ENCODE measurements around the gene IRX5. TPM values are rescaled to one million over a fixed set of nuclear protein-coding genes. Genes with fewer than 3 reads are reported as not detected.
A peak's percentile ranks its signal among the peaks of the same experiment; 100 is the strongest.

The IRX5 gene
- total RNA-seq, 1 experiment from 2014 or later = 6.7 TPM

GRCh38 chr16:54946909-54947308 lies 16.2 kb downstream of the IRX5 start:
- H3K36me3 ChIP-seq = no peaks in the 10 kb centered on the region
- H3K4me1 ChIP-seq (replicated peaks) = no peaks in the 10 kb centered on the region
- no peak for DNase-seq (ENCODE audit: low read depth in 1 of 2, low spot score in 2 of 2)
- H3K27me3 ChIP-seq (replicated peaks) = no peaks in the 10 kb centered on the region
- no peak overlapping the region for H3K4me3 ChIP-seq
- no peaks in the 10 kb centered on the region for H3K9me3 ChIP-seq (replicated peaks)
- H3K27ac ChIP-seq = no peak overlapping the region

GRCh38 chr16:54947616-54948015 lies 17.0 kb downstream of the IRX5 start:
- Histone ChIP-seq H3K9me3 (replicated peaks) (no peaks in the 10 kb centered on the region), H3K4me3 (no peak overlapping the region), H3K27me3 (replicated peaks) (no peaks in the 10 kb centered on the region), H3K4me1 (replicated peaks) (no peaks in the 10 kb centered on the region), H3K27ac (no peak overlapping the region), H3K36me3 (no peaks in the 10 kb centered on the region)
- DNase-seq (ENCODE audit: low read depth in 1 of 2, low spot score in 2 of 2) = no peak

DNA sequence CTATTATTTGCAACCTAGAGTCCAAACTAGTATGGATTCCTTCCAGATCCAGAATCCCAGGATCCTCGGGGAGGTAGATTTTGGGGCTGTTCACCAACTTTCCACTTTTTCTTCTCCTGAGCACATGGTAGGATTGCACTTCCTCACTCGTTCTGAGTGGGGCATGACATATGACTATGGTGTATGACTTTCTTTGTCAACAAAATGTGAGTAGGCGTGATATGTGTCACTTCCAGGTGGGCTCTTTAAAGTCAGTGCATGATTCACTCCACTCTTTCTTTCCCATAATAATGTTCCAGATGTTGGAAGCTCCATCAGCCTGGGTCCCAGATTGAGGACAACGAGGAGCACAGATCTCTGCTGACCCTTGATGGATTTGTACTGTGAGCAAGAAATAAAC lies 21.5 kb downstream of the IRX5 start:
- Histone ChIP-seq H3K27me3 (replicated peaks) (no peaks in the 10 kb centered on the region), H3K27ac (no peak overlapping the region), H3K4me3 (no peak overlapping the region), H3K4me1 (replicated peaks) (no peaks in the 10 kb centered on the region), H3K9me3 (replicated peaks) (no peaks in the 10 kb centered on the region), H3K36me3 (no peaks in the 10 kb centered on the region)
- no peak for DNase-seq (ENCODE audit: low read depth in 1 of 2, low spot score in 2 of 2)

DNA sequence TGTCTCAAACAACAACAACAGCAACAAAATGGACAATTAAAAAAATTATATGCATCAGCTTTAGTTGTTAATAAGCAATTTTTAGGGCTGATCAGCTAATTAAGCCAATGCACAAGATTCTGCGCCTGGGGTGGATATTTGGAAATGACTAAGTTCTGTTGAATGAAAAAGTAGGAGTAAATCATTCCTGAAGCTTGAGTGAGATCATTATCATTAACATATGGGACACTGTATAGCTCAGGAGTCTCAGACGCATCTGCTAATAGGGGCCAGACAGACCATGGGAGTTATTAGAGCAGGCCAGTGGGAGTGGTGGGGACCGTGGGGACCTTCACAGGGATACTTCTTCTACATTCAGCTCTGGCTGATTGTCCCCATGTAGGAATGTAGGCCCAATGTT lies 22.8 kb downstream of the IRX5 start:
- no peaks in the 10 kb centered on the region for H3K36me3 ChIP-seq
- H3K9me3 ChIP-seq (replicated peaks) = no peaks in the 10 kb centered on the region
- DNase-seq (ENCODE audit: low read depth in 1 of 2, low spot score in 2 of 2) = no peak
- no peak overlapping the region for H3K4me3 ChIP-seq
- no peaks in the 10 kb centered on the region for H3K4me1 ChIP-seq (replicated peaks)
- H3K27ac ChIP-seq = no peak overlapping the region
- no peaks in the 10 kb centered on the region for H3K27me3 ChIP-seq (replicated peaks)

DNA sequence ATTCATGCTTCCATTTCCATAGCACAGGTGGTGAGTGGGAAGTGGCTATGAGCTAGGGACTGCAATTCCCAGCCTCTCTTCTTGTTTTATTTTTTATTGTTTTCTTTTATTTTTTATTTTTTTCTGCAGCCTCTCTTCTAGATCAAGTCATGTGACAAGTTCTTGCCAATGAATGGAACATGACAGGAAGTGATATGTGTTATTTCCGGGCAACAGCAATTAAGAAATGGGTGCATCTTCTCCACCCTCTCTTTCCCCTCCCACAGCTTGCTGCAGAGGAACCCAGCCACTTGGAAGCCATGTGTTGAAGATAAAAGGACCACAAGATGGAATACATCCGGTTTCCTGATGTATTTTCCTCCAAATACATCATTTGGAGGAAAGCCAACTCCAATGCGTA lies 23.6 kb downstream of the IRX5 start:
- no peak overlapping the region for H3K4me3 ChIP-seq
- H3K4me1 ChIP-seq (replicated peaks) = no peaks in the 10 kb centered on the region
- H3K36me3 ChIP-seq = no peaks in the 10 kb centered on the region
- no peak overlapping the region for H3K27ac ChIP-seq
- DNase-seq (ENCODE audit: low read depth in 1 of 2, low spot score in 2 of 2) = no peak
- H3K9me3 ChIP-seq (replicated peaks) = no peaks in the 10 kb centered on the region
- H3K27me3 ChIP-seq (replicated peaks) = no peaks in the 10 kb centered on the region

- Histone ChIP-seq H3K36me3 (no peaks in the 10 kb centered on the region), H3K27me3 (replicated peaks) (no peaks in the 10 kb centered on the region), H3K4me3 (no peak overlapping the region)
Observed at GRCh38 chr16:54955757-54956156, 25.1 kb downstream of the IRX5 start.

GRCh38 chr16:54957403-54958166 lies 26.9 kb downstream of the IRX5 start:
- Histone ChIP-seq H3K4me1 (replicated peaks) (no peaks in the 10 kb centered on the region), H3K27me3 (replicated peaks) (no peaks in the 10 kb centered on the region), H3K9me3 (replicated peaks) (no peaks in the 10 kb centered on the region), H3K36me3 (no peaks in the 10 kb centered on the region), H3K27ac (no peak overlapping the region), H3K4me3 (no peak overlapping the region)
- peak in 1 of 2 experiments; percentile 15 for DNase-seq (ENCODE audit: low read depth in 1 of 2, low spot score in 2 of 2)

More at GRCh38 chr16:54955757-54956156, 25.1 kb downstream of the IRX5 start:
- DNase-seq (ENCODE audit: low read depth in 1 of 2, low spot score in 2 of 2) = no peak
- H3K9me3 ChIP-seq (replicated peaks) = no peaks in the 10 kb centered on the region
- H3K4me1 ChIP-seq (replicated peaks) = no peaks in the 10 kb centered on the region
- no peak overlapping the region for H3K27ac ChIP-seq

- Histone ChIP-seq H3K27ac (no peak overlapping the region), H3K36me3 (no peaks in the 10 kb centered on the region), H3K4me3 (no peak overlapping the region)
Observed at GRCh38 chr16:54962045-54962444, 31.4 kb downstream of the IRX5 start.

GRCh38 chr16:54964239-54964638 lies 33.6 kb downstream of the IRX5 start:
- Histone ChIP-seq H3K27ac (no peak overlapping the region), H3K36me3 (no peaks in the 10 kb centered on the region), H3K27me3 (replicated peaks) (no peaks in the 10 kb centered on the region), H3K4me3 (no peak overlapping the region), H3K4me1 (replicated peaks) (no peaks in the 10 kb centered on the region), H3K9me3 (replicated peaks) (no peaks in the 10 kb centered on the region)
- DNase-seq (ENCODE audit: low read depth in 1 of 2, low spot score in 2 of 2) = no peak

More at GRCh38 chr16:54962045-54962444, 31.4 kb downstream of the IRX5 start:
- H3K4me1 ChIP-seq (replicated peaks) = no peaks in the 10 kb centered on the region
- H3K27me3 ChIP-seq (replicated peaks) = no peaks in the 10 kb centered on the region
- H3K9me3 ChIP-seq (replicated peaks) = no peaks in the 10 kb centered on the region
- no peak for DNase-seq (ENCODE audit: low read depth in 1 of 2, low spot score in 2 of 2)

DNA sequence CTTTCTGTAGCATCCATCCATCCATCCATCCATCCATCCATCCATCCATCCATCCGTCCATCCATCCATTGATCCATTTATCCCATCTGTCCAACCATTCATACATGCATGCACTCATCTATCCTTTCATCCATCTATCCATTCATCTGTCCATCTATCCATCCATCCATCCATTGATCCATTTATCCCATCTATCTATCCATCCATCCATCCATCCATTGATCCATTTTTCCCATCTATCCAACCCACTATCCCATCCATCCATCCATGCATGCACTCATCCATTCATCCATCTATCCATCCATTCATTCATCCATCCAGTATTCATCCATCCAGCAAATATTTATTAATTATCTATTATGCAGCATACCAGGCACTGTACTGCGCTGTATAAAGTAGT lies 34.8 kb downstream of the IRX5 start:
- no peak overlapping the region for H3K27ac ChIP-seq
- no peak overlapping the region for H3K4me3 ChIP-seq
- H3K36me3 ChIP-seq = no peaks in the 10 kb centered on the region
- no peaks in the 10 kb centered on the region for H3K4me1 ChIP-seq (replicated peaks)
- no peaks in the 10 kb centered on the region for H3K27me3 ChIP-seq (replicated peaks)
- H3K9me3 ChIP-seq (replicated peaks) = no peaks in the 10 kb centered on the region
- no peak for DNase-seq (ENCODE audit: low read depth in 1 of 2, low spot score in 2 of 2)

- no peaks in the 10 kb centered on the region for H3K9me3 ChIP-seq (replicated peaks)
- H3K27me3 ChIP-seq (replicated peaks) = no peaks in the 10 kb centered on the region
- no peaks in the 10 kb centered on the region for H3K4me1 ChIP-seq (replicated peaks)
- H3K4me3 ChIP-seq = no peak overlapping the region
- H3K27ac ChIP-seq = no peak overlapping the region
- DNase-seq (ENCODE audit: low read depth in 1 of 2, low spot score in 2 of 2) = no peak
- no peaks in the 10 kb centered on the region for H3K36me3 ChIP-seq
Observed at GRCh38 chr16:54968011-54968410, 37.3 kb downstream of the IRX5 start.

- H3K27ac ChIP-seq = no peak overlapping the region
- no peak overlapping the region for H3K4me3 ChIP-seq
- no peaks in the 10 kb centered on the region for H3K4me1 ChIP-seq (replicated peaks)
- H3K9me3 ChIP-seq (replicated peaks) = no peaks in the 10 kb centered on the region
- no peak for DNase-seq (ENCODE audit: low read depth in 1 of 2, low spot score in 2 of 2)
- H3K36me3 ChIP-seq = no peaks in the 10 kb centered on the region
- H3K27me3 ChIP-seq (replicated peaks) = no peaks in the 10 kb centered on the region
Observed at GRCh38 chr16:54968784-54969183, 38.1 kb downstream of the IRX5 start.

DNA sequence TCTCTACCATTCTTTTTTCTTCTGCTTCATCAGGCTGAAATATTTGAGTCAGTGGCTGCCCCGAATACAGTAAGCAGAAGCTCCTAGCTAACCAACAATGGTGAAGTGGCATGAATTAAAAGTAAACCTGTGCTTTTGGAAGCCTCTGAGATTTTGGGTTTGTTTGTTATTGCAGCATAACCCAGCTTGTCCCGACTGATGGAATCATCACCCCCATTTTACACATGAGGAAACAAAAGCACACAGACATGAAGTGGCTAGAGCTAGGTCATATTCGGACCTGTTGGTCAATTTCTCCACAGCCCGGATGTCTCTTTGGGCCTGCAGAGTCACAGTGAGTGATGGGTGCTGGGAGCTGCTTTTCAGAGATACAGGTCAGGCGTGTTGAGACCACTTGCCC lies 39.4 kb downstream of the IRX5 start:
- no peak overlapping the region for H3K4me3 ChIP-seq
- no peaks in the 10 kb centered on the region for H3K4me1 ChIP-seq (replicated peaks)
- H3K36me3 ChIP-seq = no peaks in the 10 kb centered on the region
- H3K27me3 ChIP-seq (replicated peaks) = no peaks in the 10 kb centered on the region; the same call in 1 of the 2 replicates
- DNase-seq (ENCODE audit: low read depth in 1 of 2, low spot score in 2 of 2) = no peak
- H3K27ac ChIP-seq = no peak overlapping the region
- H3K9me3 ChIP-seq (replicated peaks) = no peaks in the 10 kb centered on the region

GRCh38 chr16:54974367-54974766 lies 43.7 kb downstream of the IRX5 start:
- Histone ChIP-seq H3K4me1 (replicated peaks) (no peaks in the 10 kb centered on the region), H3K4me3 (no peak overlapping the region), H3K27ac (no peak overlapping the region), H3K36me3 (no peaks in the 10 kb centered on the region), H3K27me3 (replicated peaks) (no peaks in the 10 kb centered on the region; the same call in 1 of the 2 replicates), H3K9me3 (replicated peaks) (no peaks in the 10 kb centered on the region)
- no peak for DNase-seq (ENCODE audit: low read depth in 1 of 2, low spot score in 2 of 2)
